OCI-LY7 (cell line): ENCODE measurements around the gene HAPLN3.

Experiments
- EZH2phosphoT487 ChIP-seq: fragments of 200-600 bp; sonication (generic); IDR thresholded peaks from 2 replicates; pipeline ENCODE4 v1.6.1; 2018; ENCODE audit warnings: low read depth, borderline replicate concordance, mild to moderate bottlenecking, mixed run types, antibody characterized with exemption, low read length, moderate library complexity, mixed read lengths
- TF ChIP-seq, protein P1 (sequence below): fragments of 200-600 bp; sonication (generic); conservative IDR thresholded peaks from 2 replicates; pipeline ENCODE4 v1.5.1; 2014; ENCODE audit warnings: mild to moderate bottlenecking, antibody characterized with exemption, low read length, moderate library complexity, mixed read lengths

DNA sequence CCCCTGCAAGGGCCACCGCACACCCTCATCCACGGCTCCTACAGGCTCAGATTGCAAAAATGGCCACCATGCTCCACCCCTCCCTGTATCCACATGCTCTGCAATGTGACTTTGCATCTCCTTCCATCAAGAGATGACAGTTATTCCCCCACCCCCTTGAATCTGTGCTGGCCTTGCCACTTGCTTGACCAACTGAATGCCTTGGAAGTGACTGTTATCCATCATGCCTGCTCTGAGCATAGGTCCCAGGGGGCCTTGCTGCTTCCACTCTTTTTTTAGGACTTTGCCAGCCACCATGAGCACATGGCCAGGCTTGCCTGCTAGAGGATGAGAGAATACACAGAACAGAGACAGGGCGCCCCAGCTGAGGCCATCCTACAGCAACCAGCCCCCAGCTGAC lies 13.6 kb downstream of the HAPLN3 start:
- TF ChIP-seq, protein P1, sequence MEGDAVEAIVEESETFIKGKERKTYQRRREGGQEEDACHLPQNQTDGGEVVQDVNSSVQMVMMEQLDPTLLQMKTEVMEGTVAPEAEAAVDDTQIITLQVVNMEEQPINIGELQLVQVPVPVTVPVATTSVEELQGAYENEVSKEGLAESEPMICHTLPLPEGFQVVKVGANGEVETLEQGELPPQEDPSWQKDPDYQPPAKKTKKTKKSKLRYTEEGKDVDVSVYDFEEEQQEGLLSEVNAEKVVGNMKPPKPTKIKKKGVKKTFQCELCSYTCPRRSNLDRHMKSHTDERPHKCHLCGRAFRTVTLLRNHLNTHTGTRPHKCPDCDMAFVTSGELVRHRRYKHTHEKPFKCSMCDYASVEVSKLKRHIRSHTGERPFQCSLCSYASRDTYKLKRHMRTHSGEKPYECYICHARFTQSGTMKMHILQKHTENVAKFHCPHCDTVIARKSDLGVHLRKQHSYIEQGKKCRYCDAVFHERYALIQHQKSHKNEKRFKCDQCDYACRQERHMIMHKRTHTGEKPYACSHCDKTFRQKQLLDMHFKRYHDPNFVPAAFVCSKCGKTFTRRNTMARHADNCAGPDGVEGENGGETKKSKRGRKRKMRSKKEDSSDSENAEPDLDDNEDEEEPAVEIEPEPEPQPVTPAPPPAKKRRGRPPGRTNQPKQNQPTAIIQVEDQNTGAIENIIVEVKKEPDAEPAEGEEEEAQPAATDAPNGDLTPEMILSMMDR = no peak
- no peak for TF ChIP-seq EZH2phosphoT487
